H1 (cell line): ENCODE data around the gene DNAH8. TPM values are rescaled to one million over a fixed set of nuclear protein-coding genes. Genes with fewer than 3 reads are reported as not detected.

Experiments used
- CTCF ChIA-PET: fragments of 300-600 bp; sonication (Branson Sonifier 250); formaldehyde crosslinking; loops from one replicate; lab custom pipeline; 2021; ENCODE audit not compliant: partially characterized antibody; lab: Charles Lee
- POLR2A ChIA-PET: fragments of 300-600 bp; sonication (Branson Sonifier 250); formaldehyde crosslinking; loops from one replicate; lab custom pipeline; 2021; ENCODE audit warnings: inconsistent platforms; ENCODE audit not compliant: partially characterized antibody; lab: Charles Lee
- DNase-seq, 2 experiments: peaks; one replicate each; pipeline versions ENCODE4 v3.0.0 to v3.0.0-alpha.2; 2010 to 2022; ENCODE audit warnings: low spot score in 2 of 2, low read depth in 1 of 2, mixed read lengths in 1 of 2
- FAIRE-seq: peaks from 2 replicates; lab custom pipeline; 2011; peaks lifted over from hg19 to GRCh38; lab: Jason Lieb, UNC
- H2AFZ ChIP-seq: 2 replicates; pipeline ENCODE4 v1.8.1; 2012; ENCODE audit warnings: low read length, inconsistent platforms
- H2AK5ac ChIP-seq: 2 replicates; pipeline ENCODE4 v1.6.1; 2013; ENCODE audit warnings: low read depth, low read length
- H2BK120ac ChIP-seq: replicated peaks from 2 replicates; pipeline ENCODE3; 2013; ENCODE audit warnings: low read depth, low read length, inconsistent platforms
- H2BK12ac ChIP-seq: 2 replicates; pipeline ENCODE4 v1.6.1; 2013; ENCODE audit warnings: low read depth, low read length
- H2BK15ac ChIP-seq: 2 replicates; pipeline ENCODE4 v1.6.1; 2013; ENCODE audit warnings: low read length
- H2BK20ac ChIP-seq: 2 replicates; pipeline ENCODE4 v1.6.1; 2013; ENCODE audit warnings: low read length
- H2BK5ac ChIP-seq: 2 replicates; pipeline ENCODE4 v1.6.1; 2013; ENCODE audit warnings: low read depth, low read length
- H3K14ac ChIP-seq: 2 replicates; pipeline ENCODE4 v1.6.1; 2013; ENCODE audit warnings: inconsistent platforms; ENCODE audit not compliant: insufficient read length
- H3K18ac ChIP-seq: 2 replicates; pipeline ENCODE4 v1.6.1; 2013; ENCODE audit warnings: low read length; ENCODE audit errors: extremely low read depth
- H3K23ac ChIP-seq: 2 replicates; pipeline ENCODE4 v1.6.1; 2013; ENCODE audit warnings: inconsistent platforms; ENCODE audit not compliant: insufficient read length
- H3K23me2 ChIP-seq: 2 replicates; pipeline ENCODE4 v1.6.1; 2013; ENCODE audit warnings: low read depth, low read length
- H3K27ac ChIP-seq: 2 replicates; pipeline ENCODE4 v1.6.1; 2011; ENCODE audit warnings: low read depth, low read length, inconsistent platforms
- H3K27me3 ChIP-seq, 4 experiments: replicated peaks in 1 of 4; 1 replicate in 1 of 4; 2 replicates in 3 of 4; pipeline versions ENCODE4 v1.6.1 to v1.8.1; 2011 to 2013; ENCODE audit warnings: low read length in 3 of 4, mild to moderate bottlenecking in 3 of 4, inconsistent platforms in 2 of 4, mixed read lengths in 2 of 4, moderate library complexity in 1 of 4; ENCODE audit not compliant: control insufficient read depth in 3 of 4, insufficient read depth in 3 of 4; ENCODE audit errors: extremely low read depth in 1 of 4
- H3K36me3 ChIP-seq, 4 experiments: 2 replicates each; pipeline versions ENCODE4 v1.6.1 to v1.8.1; 2011 to 2013; ENCODE audit warnings: mild to moderate bottlenecking in 4 of 4, low read length in 3 of 4, moderate library complexity in 2 of 4, control low read depth in 1 of 4, inconsistent platforms in 1 of 4; ENCODE audit not compliant: insufficient read depth in 4 of 4, control insufficient read depth in 2 of 4
- H3K4ac ChIP-seq: replicated peaks from 2 replicates; pipeline ENCODE3; 2013; ENCODE audit warnings: low read length, low read depth, mixed read lengths, inconsistent platforms; ENCODE audit not compliant: insufficient read length
- H3K4me1 ChIP-seq, 4 experiments: replicated peaks in 1 of 4; 1 replicate in 1 of 4; 2 replicates in 3 of 4; pipeline versions ENCODE4 v1.6.1 to v1.8.1; 2011 to 2013; ENCODE audit warnings: low read length in 3 of 4, inconsistent platforms in 2 of 4, mixed read lengths in 1 of 4; ENCODE audit not compliant: insufficient read depth in 4 of 4, control insufficient read depth in 3 of 4
- H3K4me2 ChIP-seq, 2 experiments: 2 replicates each; pipeline versions ENCODE4 v1.6.1 to v1.8.1; 2011 to 2013; ENCODE audit warnings: low read depth in 2 of 2, low read length in 2 of 2, control low read depth in 1 of 2, inconsistent platforms in 1 of 2, mild to moderate bottlenecking in 1 of 2; ENCODE audit not compliant: insufficient read depth in 1 of 2
- H3K4me3 ChIP-seq, 4 experiments: fragments of 200-600, 300-600 bp in 1 of 4; sonication (generic), shearing (Covaris generic), sonication (Bioruptor Twin) in 1 of 4; 2 replicates each; pipeline versions ENCODE4 v1.5.1 to v1.8.1; 2011 to 2016; ENCODE audit warnings: low read length in 4 of 4, low read depth in 3 of 4, control low read depth in 2 of 4, inconsistent platforms in 2 of 4, mild to moderate bottlenecking in 2 of 4, mixed read lengths in 1 of 4, moderate library complexity in 1 of 4; ENCODE audit not compliant: insufficient read depth in 2 of 4; ENCODE audit errors: extremely low read depth in 1 of 4
- H3K56ac ChIP-seq: replicated peaks from 2 replicates; pipeline ENCODE3; 2013; ENCODE audit warnings: low read depth, mild to moderate bottlenecking, mixed read lengths, low read length, inconsistent platforms; ENCODE audit not compliant: insufficient read length
- H3K79me1 ChIP-seq: 2 replicates; pipeline ENCODE4 v1.6.1; 2013; ENCODE audit warnings: low read depth, low read length, control low read depth
- H3K79me2 ChIP-seq, 2 experiments: 2 replicates each; pipeline versions ENCODE4 v1.6.1 to v1.8.1; 2012 to 2013; ENCODE audit warnings: low read length in 2 of 2, mild to moderate bottlenecking in 2 of 2, inconsistent platforms in 1 of 2; ENCODE audit not compliant: insufficient read depth in 2 of 2, control insufficient read depth in 1 of 2
- H3K9ac ChIP-seq, 4 experiments: replicated peaks in 1 of 4; 1 replicate in 1 of 4; 2 replicates in 3 of 4; pipeline versions ENCODE4 v1.6.1 to v1.8.1; 2011 to 2013; ENCODE audit warnings: low read depth in 3 of 4, low read length in 3 of 4, control low read depth in 2 of 4, mild to moderate bottlenecking in 2 of 4, moderate library complexity in 2 of 4, inconsistent platforms in 1 of 4; ENCODE audit errors: extremely low read depth in 1 of 4
- H3K9me3 ChIP-seq, 2 experiments: 2 replicates each; pipeline versions ENCODE4 v1.6.1 to v1.8.1; 2012 to 2013; ENCODE audit warnings: mild to moderate bottlenecking in 2 of 2, moderate library complexity in 2 of 2, control low read depth in 1 of 2, inconsistent platforms in 1 of 2, low read depth in 1 of 2, low read length in 1 of 2, mixed read lengths in 1 of 2; ENCODE audit not compliant: insufficient read depth in 2 of 2
- H4K20me1 ChIP-seq, 2 experiments: replicated peaks in 1 of 2; 2 replicates each; pipeline versions ENCODE3 to v1.8.1; 2011 to 2013; ENCODE audit warnings: inconsistent platforms in 2 of 2, low read length in 2 of 2, mild to moderate bottlenecking in 1 of 2; ENCODE audit not compliant: insufficient read depth in 2 of 2, control insufficient read depth in 1 of 2
- H4K5ac ChIP-seq: 2 replicates; pipeline ENCODE4 v1.6.1; 2013; ENCODE audit warnings: low read length, low read depth, mixed read lengths, inconsistent platforms; ENCODE audit not compliant: insufficient read length
- H4K8ac ChIP-seq: 2 replicates; pipeline ENCODE4 v1.8.0; 2013; ENCODE audit warnings: mild to moderate bottlenecking, moderate library complexity, low read length, inconsistent platforms; ENCODE audit not compliant: insufficient read depth; ENCODE audit errors: extremely low read depth
- H4K91ac ChIP-seq: replicated peaks from 2 replicates; pipeline ENCODE3; 2013; ENCODE audit warnings: low read length, mixed read lengths, inconsistent platforms; ENCODE audit not compliant: insufficient read length
- CBX5 ChIP-seq: fragments of 300-800, 300-1000 bp; sonication (generic); IDR thresholded peaks from 2 replicates; pipeline ENCODE4 v1.7.1; 2016; ENCODE audit warnings: antibody characterized with exemption, low read length, low read depth
- GTF2F1 ChIP-seq: IDR thresholded peaks from 2 replicates; pipeline ENCODE4 v1.6.1; 2012; ENCODE audit warnings: low read depth, low read length, improper control_type of control experiment, borderline replicate concordance
- HDAC6 ChIP-seq: IDR thresholded peaks from one replicate; pipeline ENCODE4 v1.7.1; 2012; ENCODE audit warnings: low read depth, mild to moderate bottlenecking, inconsistent platforms, low read length, moderate library complexity
- SIRT6 ChIP-seq: IDR thresholded peaks from one replicate; pipeline ENCODE4 v1.7.1; 2012; ENCODE audit warnings: low read length, inconsistent platforms
- SP4 ChIP-seq: IDR thresholded peaks from 2 replicates; pipeline ENCODE4 v1.6.1; 2012; ENCODE audit warnings: low read length, inconsistent platforms
- YY1 ChIP-seq: IDR thresholded peaks from 2 replicates; pipeline ENCODE4 v1.6.1; 2011; ENCODE audit warnings: low read depth, mild to moderate bottlenecking, low read length
- WGBS, 2 experiments: shearing (Covaris generic) in 1 of 2; methylation state at CpG; one replicate each; pipeline versions ENCODE4 v1.1.6 to v1.1.7; 2013 to 2015; ENCODE audit warnings: low lambda C conversion rate in 2 of 2, mixed read lengths in 2 of 2, inconsistent platforms in 1 of 2, low coverage in 1 of 2, missing lambda C conversion rate in 1 of 2; ENCODE audit not compliant: insufficient replicate concordance in 2 of 2, insufficient coverage in 1 of 2, insufficient read length in 1 of 2; ENCODE audit errors: extremely low coverage in 1 of 2, missing lambda C conversion rate in 1 of 2; 5-methylcytosine and 5-hydroxymethylcytosine counted together
- polyA plus RNA-seq, 7 experiments: library from polyadenylated mRNA; depleted of rRNA in 3 of 7; stranded (reverse) in 5 of 7; unstranded in 2 of 7; fragments of >200 nt in 5 of 7; fragments of 200-250 nt in 2 of 7; gene quantifications; 1 replicate in 5 of 7; 2 replicates in 1 of 7; 4 replicates in 1 of 7; pipeline versions ENCODE4 v1.2.1 to v1.2.3, GENCODE V29; 2011 to 2013; ENCODE audit warnings: missing spikeins in 2 of 7, mixed read lengths in 2 of 7
- total RNA-seq: library from RNA; stranded (reverse); fragmentation: NEBNext Ultra II Directional; extraction: Animal tissue kit (Norgen Biotek cat#: 25700); gene quantifications from 2 replicates; pipeline ENCODE4 v1.2.1, GENCODE V29; 2021
- TF ChIP-seq, protein P1 (sequence below): IDR thresholded peaks from 2 replicates; pipeline ENCODE4 v1.6.1; 2012; ENCODE audit warnings: inconsistent platforms

Gene DNAH8
- total and polyA plus RNA-seq, 2 of the 8 experiments (the other 6 are each of a cell fraction or from before 2014, with no cell fraction given), result under 0.01 TPM; not detected in 1

DNA sequence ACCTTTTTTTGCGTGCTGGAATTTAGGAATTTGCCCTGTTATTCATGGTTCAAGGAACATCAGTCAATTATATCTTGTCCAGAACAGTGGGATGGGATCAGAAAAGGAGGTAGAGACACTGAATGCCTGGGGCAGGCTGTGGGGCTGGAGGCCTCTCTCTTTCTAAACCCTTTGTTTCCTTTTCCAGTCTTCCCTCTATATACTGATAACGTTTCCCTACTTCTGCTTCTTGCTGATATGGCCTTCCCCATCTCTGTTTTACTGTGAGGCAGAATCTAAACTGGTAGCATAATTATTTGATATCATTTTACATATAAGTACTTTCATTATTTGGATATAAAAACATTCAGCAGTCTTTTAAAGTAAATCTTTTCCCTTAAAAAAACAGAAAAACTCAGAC lies 67.5 kb downstream of the DNAH8 start:
- Histone ChIP-seq H2BK5ac (no peak overlapping the region), H3K9ac (no peak overlapping the region), H2AK5ac (no peak overlapping the region), H3K23ac (no peak overlapping the region), H3K4me2 (no peak overlapping the region), H3K23me2 (no peaks in the 10 kb centered on the region), H3K4me1 (peaks cover 0 to 10% (median 5%) of the 10 kb centered on the region in 4 experiments; a peak in 3 of 7 replicates), H2BK12ac (no peak overlapping the region), H4K91ac (no peak overlapping the region), H3K4ac (no peak overlapping the region), H4K5ac (no peak overlapping the region), H3K36me3 (no peaks in the 10 kb centered on the region), H2BK20ac (no peak overlapping the region), H3K27ac (no peak overlapping the region), H4K20me1 (no peaks in the 10 kb centered on the region), H2BK120ac (no peak overlapping the region), H3K18ac (no peak overlapping the region), H3K79me1 (no peaks in the 10 kb centered on the region), H3K56ac (no peak overlapping the region), H4K8ac (no peak overlapping the region), H3K79me2 (no peaks in the 10 kb centered on the region), H2AFZ (no peak overlapping the region), H3K4me3 (no peak overlapping the region), H3K14ac (no peak overlapping the region), H3K9me3 (no peaks in the 10 kb centered on the region), H3K27me3 (no peaks in the 10 kb centered on the region), H2BK15ac (no peak overlapping the region)
- FAIRE-seq (no peak), DNase-seq (no peak)
- ChIA-PET CTCF (no interaction called here), POLR2A (no interaction called here)
- 84% methylated on average over 2 of the region's 2 CpGs; no CpG with 5 or more reads in 1 of the 2 experiments for WGBS, 2 experiments
- TF ChIP-seq GTF2F1 (no peak), SIRT6 (no peak), SP4 (no peak), YY1 (no peak), CBX5 (no peak), HDAC6 (no peak)
- TF ChIP-seq, protein P1, sequence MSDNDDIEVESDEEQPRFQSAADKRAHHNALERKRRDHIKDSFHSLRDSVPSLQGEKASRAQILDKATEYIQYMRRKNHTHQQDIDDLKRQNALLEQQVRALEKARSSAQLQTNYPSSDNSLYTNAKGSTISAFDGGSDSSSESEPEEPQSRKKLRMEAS, result no peak
